HL-60 (cell line): ENCODE measurements around the gene SPSB3.

ENCODE experiments used
- DNase-seq, 2 experiments: peaks; one replicate each; pipeline ENCODE4 v3.0.0-alpha.2; 2010 to 2020; ENCODE audit warnings: low read depth in 1 of 2, low spot score in 1 of 2
- H3K27ac ChIP-seq: fragments of 250-450 bp; sonication (Bioruptor Pico); replicated peaks from 2 replicates; pipeline ENCODE4 v1.5.1; 2020; ENCODE audit warnings: mild to moderate bottlenecking, moderate library complexity
- H3K27me3 ChIP-seq: fragments of 250-450 bp; sonication (Bioruptor Pico); 2 replicates; pipeline ENCODE4 v1.5.1; 2021; ENCODE audit warnings: mild to moderate bottlenecking, moderate library complexity; ENCODE audit not compliant: insufficient read depth, poor library complexity, severe bottlenecking
- H3K4me3 ChIP-seq: replicated peaks from 2 replicates; pipeline ENCODE4 v1.5.1; 2011; ENCODE audit warnings: mild to moderate bottlenecking, control low read depth, low read length; ENCODE audit not compliant: insufficient read depth
- CTCF ChIP-seq: IDR thresholded peaks from one replicate; pipeline ENCODE4 v1.5.1; 2011; ENCODE audit warnings: low read length, control low read depth, inconsistent platforms; ENCODE audit not compliant: insufficient read depth
- GABPA ChIP-seq: IDR thresholded peaks from 2 replicates; pipeline ENCODE4 v1.6.1; 2012; ENCODE audit warnings: low read depth
- POLR2AphosphoS5 ChIP-seq: IDR thresholded peaks from 2 replicates; pipeline ENCODE4 v1.6.1; 2012; ENCODE audit warnings: low read depth
- REST ChIP-seq: IDR thresholded peaks from 2 replicates; pipeline ENCODE4 v1.6.1; 2012; ENCODE audit warnings: low read depth; ENCODE audit not compliant: insufficient replicate concordance
- SPI1 ChIP-seq: IDR thresholded peaks from 2 replicates; pipeline ENCODE4 v1.6.1; 2012; ENCODE audit warnings: low read depth, mild to moderate bottlenecking, borderline replicate concordance

SPSB3 gene

GRCh38 chr16:1746693-1747195, 35.6 kb downstream of the SPSB3 start:
- TF ChIP-seq CTCF (no peak), POLR2AphosphoS5 (no peak), REST (no peak), GABPA (no peak), SPI1 (no peak)
- no peak overlapping the region for H3K4me3 ChIP-seq
- DNase-seq, result no peak
- H3K27me3 ChIP-seq, result no peaks in the 10 kb centered on the region
- no peak overlapping the region for H3K27ac ChIP-seq

GRCh38 chr16:1745900-1746692, 36.3 kb downstream of the SPSB3 start:
- TF ChIP-seq CTCF, result no peak
- no peak for TF ChIP-seq REST
- no peak for TF ChIP-seq GABPA
- TF ChIP-seq SPI1, result no peak
- TF ChIP-seq POLR2AphosphoS5, result no peak
- Histone ChIP-seq H3K27ac (no peak overlapping the region), H3K27me3 (no peaks in the 10 kb centered on the region), H3K4me3 (no peak overlapping the region)
- no peak for DNase-seq

GRCh38 chr16:1745181-1745899, 37.0 kb downstream of the SPSB3 start:
- Histone ChIP-seq H3K27me3 (no peaks in the 10 kb centered on the region), H3K4me3 (no peak overlapping the region), H3K27ac (no peak overlapping the region)
- TF ChIP-seq GABPA (no peak), SPI1 (no peak), POLR2AphosphoS5 (no peak), CTCF (no peak), REST (no peak)
- no peak for DNase-seq
